ENCODE measurements around the gene MUC4. TPM values are rescaled to one million over a fixed set of nuclear protein-coding genes. Genes with fewer than 3 reads are reported as not detected.

The MUC4 gene
- total and polyA plus RNA-seq, 2 experiments from 2014 or later: 1.3 TPM

DNA sequence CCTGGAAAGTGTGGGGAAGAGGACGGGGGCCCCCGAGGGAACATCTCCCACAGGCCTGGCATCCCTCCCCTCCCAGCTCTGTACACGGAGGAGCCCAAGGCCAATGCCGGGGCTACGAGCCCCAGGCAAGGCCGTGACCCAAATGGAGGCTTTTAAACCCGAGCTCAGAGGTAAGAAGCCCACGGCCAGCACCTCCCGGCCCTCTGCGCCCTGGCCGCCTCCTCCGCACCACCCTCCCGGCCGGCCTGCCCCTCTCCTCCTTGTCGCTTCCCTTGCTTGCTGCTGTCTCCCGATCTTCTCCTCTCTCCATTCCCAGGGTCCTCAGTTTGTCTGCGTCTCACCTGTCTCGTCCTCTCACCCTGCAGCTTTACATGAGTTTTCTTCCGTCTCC, 1.3 kb downstream of the MUC4 start (continued):
- TF ChIP-seq, protein P1, sequence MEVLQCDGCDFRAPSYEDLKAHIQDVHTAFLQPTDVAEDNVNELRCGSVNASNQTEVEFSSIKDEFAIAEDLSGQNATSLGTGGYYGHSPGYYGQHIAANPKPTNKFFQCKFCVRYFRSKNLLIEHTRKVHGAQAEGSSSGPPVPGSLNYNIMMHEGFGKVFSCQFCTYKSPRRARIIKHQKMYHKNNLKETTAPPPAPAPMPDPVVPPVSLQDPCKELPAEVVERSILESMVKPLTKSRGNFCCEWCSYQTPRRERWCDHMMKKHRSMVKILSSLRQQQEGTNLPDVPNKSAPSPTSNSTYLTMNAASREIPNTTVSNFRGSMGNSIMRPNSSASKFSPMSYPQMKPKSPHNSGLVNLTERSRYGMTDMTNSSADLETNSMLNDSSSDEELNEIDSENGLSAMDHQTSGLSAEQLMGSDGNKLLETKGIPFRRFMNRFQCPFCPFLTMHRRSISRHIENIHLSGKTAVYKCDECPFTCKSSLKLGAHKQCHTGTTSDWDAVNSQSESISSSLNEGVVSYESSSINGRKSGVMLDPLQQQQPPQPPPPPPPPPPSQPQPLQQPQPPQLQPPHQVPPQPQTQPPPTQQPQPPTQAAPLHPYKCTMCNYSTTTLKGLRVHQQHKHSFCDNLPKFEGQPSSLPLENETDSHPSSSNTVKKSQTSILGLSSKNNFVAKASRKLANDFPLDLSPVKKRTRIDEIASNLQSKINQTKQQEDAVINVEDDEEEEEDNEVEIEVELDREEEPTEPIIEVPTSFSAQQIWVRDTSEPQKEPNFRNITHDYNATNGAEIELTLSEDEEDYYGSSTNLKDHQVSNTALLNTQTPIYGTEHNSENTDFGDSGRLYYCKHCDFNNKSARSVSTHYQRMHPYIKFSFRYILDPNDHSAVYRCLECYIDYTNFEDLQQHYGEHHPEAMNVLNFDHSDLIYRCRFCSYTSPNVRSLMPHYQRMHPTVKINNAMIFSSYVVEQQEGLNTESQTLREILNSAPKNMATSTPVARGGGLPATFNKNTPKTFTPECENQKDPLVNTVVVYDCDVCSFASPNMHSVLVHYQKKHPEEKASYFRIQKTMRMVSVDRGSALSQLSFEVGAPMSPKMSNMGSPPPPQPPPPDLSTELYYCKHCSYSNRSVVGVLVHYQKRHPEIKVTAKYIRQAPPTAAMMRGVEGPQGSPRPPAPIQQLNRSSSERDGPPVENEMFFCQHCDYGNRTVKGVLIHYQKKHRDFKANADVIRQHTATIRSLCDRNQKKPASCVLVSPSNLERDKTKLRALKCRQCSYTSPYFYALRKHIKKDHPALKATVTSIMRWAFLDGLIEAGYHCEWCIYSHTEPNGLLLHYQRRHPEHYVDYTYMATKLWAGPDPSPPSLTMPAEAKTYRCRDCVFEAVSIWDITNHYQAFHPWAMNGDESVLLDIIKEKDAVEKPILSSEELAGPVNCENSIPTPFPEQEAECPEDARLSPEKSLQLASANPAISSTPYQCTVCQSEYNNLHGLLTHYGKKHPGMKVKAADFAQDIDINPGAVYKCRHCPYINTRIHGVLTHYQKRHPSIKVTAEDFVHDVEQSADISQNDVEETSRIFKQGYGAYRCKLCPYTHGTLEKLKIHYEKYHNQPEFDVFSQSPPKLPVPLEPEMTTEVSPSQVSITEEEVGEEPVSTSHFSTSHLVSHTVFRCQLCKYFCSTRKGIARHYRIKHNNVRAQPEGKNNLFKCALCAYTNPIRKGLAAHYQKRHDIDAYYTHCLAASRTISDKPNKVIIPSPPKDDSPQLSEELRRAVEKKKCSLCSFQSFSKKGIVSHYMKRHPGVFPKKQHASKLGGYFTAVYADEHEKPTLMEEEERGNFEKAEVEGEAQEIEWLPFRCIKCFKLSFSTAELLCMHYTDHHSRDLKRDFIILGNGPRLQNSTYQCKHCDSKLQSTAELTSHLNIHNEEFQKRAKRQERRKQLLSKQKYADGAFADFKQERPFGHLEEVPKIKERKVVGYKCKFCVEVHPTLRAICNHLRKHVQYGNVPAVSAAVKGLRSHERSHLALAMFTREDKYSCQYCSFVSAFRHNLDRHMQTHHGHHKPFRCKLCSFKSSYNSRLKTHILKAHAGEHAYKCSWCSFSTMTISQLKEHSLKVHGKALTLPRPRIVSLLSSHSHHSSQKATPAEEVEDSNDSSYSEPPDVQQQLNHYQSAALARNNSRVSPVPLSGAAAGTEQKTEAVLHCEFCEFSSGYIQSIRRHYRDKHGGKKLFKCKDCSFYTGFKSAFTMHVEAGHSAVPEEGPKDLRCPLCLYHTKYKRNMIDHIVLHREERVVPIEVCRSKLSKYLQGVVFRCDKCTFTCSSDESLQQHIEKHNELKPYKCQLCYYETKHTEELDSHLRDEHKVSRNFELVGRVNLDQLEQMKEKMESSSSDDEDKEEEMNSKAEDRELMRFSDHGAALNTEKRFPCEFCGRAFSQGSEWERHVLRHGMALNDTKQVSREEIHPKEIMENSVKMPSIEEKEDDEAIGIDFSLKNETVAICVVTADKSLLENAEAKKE (CRISPR knock-in tag; IDR thresholded peaks at IDR 0.05): no peak

DNA sequence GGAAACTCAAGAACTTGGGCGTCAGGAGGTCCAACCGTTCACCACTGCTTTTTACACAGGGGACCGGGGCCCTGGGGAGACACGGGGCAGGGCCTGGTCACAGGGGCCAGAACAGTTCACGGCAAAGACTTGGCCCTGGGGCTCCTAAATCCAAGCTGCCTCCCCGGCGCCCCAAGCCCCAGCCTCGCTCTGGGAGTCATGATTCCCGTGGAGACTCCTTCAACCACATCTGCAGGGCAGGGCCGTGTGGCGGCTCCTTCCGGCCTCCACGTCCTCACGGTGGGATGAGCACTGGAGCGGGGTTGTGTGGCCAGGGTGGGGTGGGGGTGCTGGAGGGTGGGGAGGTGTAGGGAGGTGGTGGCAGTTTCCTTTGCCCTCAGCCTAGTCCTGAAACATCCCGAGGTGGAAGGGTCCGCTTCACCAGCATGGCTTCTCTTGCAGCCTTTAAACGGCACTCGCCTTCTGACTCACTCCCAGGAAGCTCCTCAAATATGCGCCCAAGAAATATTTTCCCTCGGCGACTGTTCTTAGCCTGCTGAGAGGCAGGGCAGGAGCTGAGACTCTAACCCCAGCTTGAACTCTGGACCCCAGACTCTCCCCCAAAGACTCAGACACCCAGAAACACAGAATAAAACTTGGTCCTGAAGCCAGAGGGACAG, 1.8 kb downstream of the MUC4 start:
- Mint-ChIP-seq H3K9me3 (no peaks in the 10 kb centered on the region; the same call in 2 of the 3 replicates), H3K4me3 (no peak overlapping the region), H3K4me1 (peaks cover 40% of the 10 kb centered on the region), H3K36me3 (ENCODE audit: low read depth) (peaks cover 2% of the 10 kb centered on the region; the same call in 2 of the 3 replicates), H3K27ac (no peak overlapping the region), H3K27me3 (ENCODE audit: insufficient read depth, low read depth, poor library complexity) (peaks cover 28% of the 10 kb centered on the region)
- ATAC-seq (no peak), DNase-seq (ENCODE audit: low spot score) (no peak)
- Histone ChIP-seq H3K4me3 (no peak overlapping the region), H3K9me2 (ENCODE audit: insufficient read depth) (no peaks in the 10 kb centered on the region), H3K36me3 (ENCODE audit: insufficient read depth) (no peaks in the 10 kb centered on the region), H4K20me1 (replicated peaks; ENCODE audit: insufficient read depth) (no peaks in the 10 kb centered on the region), H3K79me2 (replicated peaks; ENCODE audit: insufficient read depth) (no peaks in the 10 kb centered on the region), H3K4me2 (peak overlapping the region; percentile 38; the same call in 1 of the 2 replicates), H2AFZ (peak overlapping the region; percentile 90), H3K4me1 (ENCODE audit: insufficient read depth) (peaks cover 33% of the 10 kb centered on the region; the same call in 1 of the 2 replicates), H3K27me3 (ENCODE audit: insufficient read depth) (no peaks in the 10 kb centered on the region), H3F3A (replicated peaks; ENCODE audit: low read depth) (0 out of 2 replicates have a peak, but pooled peaks cover 5% of the 10 kb centered on the region), H3K27ac (ENCODE audit: low read depth) (no peak overlapping the region)
- TF ChIP-seq JUNB (IDR thresholded peaks at IDR 0.05; ENCODE audit: unreplicated experiment) (no peak), EZH2 (IDR thresholded peaks at IDR 0.05; ENCODE audit: low read depth, unreplicated experiment) (no peak), NANOG (IDR thresholded peaks at IDR 0.05; ENCODE audit: borderline replicate concordance) (no peak), ZNF331 (CRISPR knock-in tag; IDR thresholded peaks at IDR 0.05; ENCODE audit: low read depth) (no peak), ZNF114 (CRISPR knock-in tag; IDR thresholded peaks at IDR 0.05) (no peak)
- TF ChIP-seq, protein P1 (CRISPR knock-in tag; IDR thresholded peaks at IDR 0.05): no peak
- TF ChIP-seq, protein P2, sequence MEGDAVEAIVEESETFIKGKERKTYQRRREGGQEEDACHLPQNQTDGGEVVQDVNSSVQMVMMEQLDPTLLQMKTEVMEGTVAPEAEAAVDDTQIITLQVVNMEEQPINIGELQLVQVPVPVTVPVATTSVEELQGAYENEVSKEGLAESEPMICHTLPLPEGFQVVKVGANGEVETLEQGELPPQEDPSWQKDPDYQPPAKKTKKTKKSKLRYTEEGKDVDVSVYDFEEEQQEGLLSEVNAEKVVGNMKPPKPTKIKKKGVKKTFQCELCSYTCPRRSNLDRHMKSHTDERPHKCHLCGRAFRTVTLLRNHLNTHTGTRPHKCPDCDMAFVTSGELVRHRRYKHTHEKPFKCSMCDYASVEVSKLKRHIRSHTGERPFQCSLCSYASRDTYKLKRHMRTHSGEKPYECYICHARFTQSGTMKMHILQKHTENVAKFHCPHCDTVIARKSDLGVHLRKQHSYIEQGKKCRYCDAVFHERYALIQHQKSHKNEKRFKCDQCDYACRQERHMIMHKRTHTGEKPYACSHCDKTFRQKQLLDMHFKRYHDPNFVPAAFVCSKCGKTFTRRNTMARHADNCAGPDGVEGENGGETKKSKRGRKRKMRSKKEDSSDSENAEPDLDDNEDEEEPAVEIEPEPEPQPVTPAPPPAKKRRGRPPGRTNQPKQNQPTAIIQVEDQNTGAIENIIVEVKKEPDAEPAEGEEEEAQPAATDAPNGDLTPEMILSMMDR (conservative IDR thresholded peaks at IDR 0.05; ENCODE audit: low read depth in 2 of 2): no peak
